Measurements from ENCODE around the gene EARS2.

- no peak for TF ChIP-seq CTCF (IDR thresholded peaks at IDR 0.05)
- no peak for TF ChIP-seq POLR2A (IDR thresholded peaks at IDR 0.05)
These were observed 72.5 kb downstream of the EARS2 start for GRCh38 chr16:23484510-23485256.
